ENCODE measurements around the gene PELI1.

GRCh38 chr2:64175419-64176197, 31.4 kb upstream of the PELI1 start:
- TF ChIP-seq CTCF (IDR thresholded peaks at IDR 0.05 in 8 of 11, conservative IDR thresholded peaks at IDR 0.05 in 3 of 11) (no peak), POLR2A (IDR thresholded peaks at IDR 0.05) (no peak), POLR2AphosphoS5 (IDR thresholded peaks at IDR 0.05) (no peak)

All from spleen (tissue), 7 donors.